Fibroblast of skin of right quadriceps (primary cell): Measurements from ENCODE around the gene KIF26B.
"Not testable (repeated sequence)": the region's sequence is repeated elsewhere in the genome, so short reads cannot be mapped to it uniquely, and the experiment has no call there.

Source experiments
- DNase-seq: peaks from one replicate; pipeline ENCODE4 v3.0.0-alpha.2; 2013

The KIF26B gene

GRCh38 chr1:245154429-245155271 is at the start of gene KIF26B:
KIF26B (plus strand) TSS chr1:245154985; CDS start chr1:245155425, 440 bp downstream.
- peak; percentile 55 for DNase-seq

- no peak for DNase-seq
Observed at GRCh38 chr1:245105042-245105441, 49.7 kb upstream of the KIF26B start.

GRCh38 chr1:245105815-245106410 is 48.9 kb upstream of the KIF26B start:
- DNase-seq: peak; percentile 56

- DNase-seq: no peak
Observed at GRCh38 chr1:245107776-245108114, 47.0 kb upstream of the KIF26B start.

- no peak for DNase-seq
Observed at GRCh38 chr1:245108246-245108645, 46.5 kb upstream of the KIF26B start.

- DNase-seq: no peak
Observed at GRCh38 chr1:245108909-245109308, 45.9 kb upstream of the KIF26B start.

- DNase-seq: no peak
Observed at GRCh38 chr1:245110406-245110805, 44.4 kb upstream of the KIF26B start.

GRCh38 chr1:245111073-245111472 is 43.7 kb upstream of the KIF26B start:
- DNase-seq: no peak

GRCh38 chr1:245113649-245114048 is 41.1 kb upstream of the KIF26B start:
- DNase-seq: no peak

GRCh38 chr1:245116131-245116530 is 38.7 kb upstream of the KIF26B start:
- DNase-seq: no peak

- no peak for DNase-seq
Observed at GRCh38 chr1:245116751-245117150, 38.0 kb upstream of the KIF26B start.

- DNase-seq: no peak
Observed at GRCh38 chr1:245118066-245118465, 36.7 kb upstream of the KIF26B start.

- DNase-seq: no peak
Observed at GRCh38 chr1:245118806-245119205, 36.0 kb upstream of the KIF26B start.

GRCh38 chr1:245121523-245121922 is 33.3 kb upstream of the KIF26B start:
- DNase-seq: no peak

- DNase-seq: no peak
Observed at GRCh38 chr1:245124241-245124640, 30.5 kb upstream of the KIF26B start.

GRCh38 chr1:245124644-245125043 is 30.1 kb upstream of the KIF26B start:
- DNase-seq: no peak

- no peak for DNase-seq
Observed at GRCh38 chr1:245126530-245126929, 28.3 kb upstream of the KIF26B start.

- DNase-seq: no peak
Observed at GRCh38 chr1:245128381-245129101, 26.2 kb upstream of the KIF26B start.

GRCh38 chr1:245129319-245130240 is 25.2 kb upstream of the KIF26B start:
- peak; percentile 47 for DNase-seq

- not testable (repeated sequence) for DNase-seq
Observed at GRCh38 chr1:245130281-245131025, 24.3 kb upstream of the KIF26B start.

- DNase-seq: no peak
Observed at GRCh38 chr1:245131026-245131393, 23.8 kb upstream of the KIF26B start.

GRCh38 chr1:245132771-245133170 is 22.0 kb upstream of the KIF26B start:
- no peak for DNase-seq
